Panc1 (cell line): ENCODE data around the gene CELA2B. TPM values are rescaled to one million over a fixed set of nuclear protein-coding genes. Genes with fewer than 3 reads are reported as not detected.

ENCODE experiments used
- ATAC-seq: fragments of 200-7000 bp; cut with Tn5 transposase; 2 replicates; pipeline ENCODE4 v1.9.1; 2020; ENCODE audit warnings: mild to moderate bottlenecking, moderate library complexity
- BruUV-seq: library from RNA; stranded (reverse); fragments of 400-500 nt; replicated peaks from 2 replicates; lab custom pipeline; 2021; lab: Mats Ljungman, UMichigan
- CTCF ChIA-PET: fragments of 300-600 bp; sonication (Branson Sonifier 250); formaldehyde crosslinking; loops from one replicate; lab custom pipeline; 2022; ENCODE audit warnings: antibody characterized with exemption; lab: Charles Lee
- POLR2A ChIA-PET: fragments of 300-600 bp; sonication (Branson Sonifier 250); formaldehyde crosslinking; loops from one replicate; lab custom pipeline; 2022; ENCODE audit warnings: antibody characterized with exemption; lab: Charles Lee
- DNase-seq: peaks from one replicate; pipeline ENCODE4 v3.0.0-alpha.2; 2010; ENCODE audit warnings: low read depth, low spot score
- H3K27ac ChIP-seq: 2 replicates; pipeline ENCODE4 v1.5.1; 2011; ENCODE audit warnings: mild to moderate bottlenecking, low read length, inconsistent platforms
- H3K27me3 ChIP-seq: fragments of 200-500 bp; sonication (Bioruptor generic); 2 replicates; pipeline ENCODE4 v1.6.0; 2014; ENCODE audit warnings: low read length, inconsistent platforms; ENCODE audit not compliant: control insufficient read depth, insufficient read depth
- H3K36me3 ChIP-seq: fragments of 200-500 bp; sonication (Bioruptor generic); 2 replicates; pipeline ENCODE4 v1.5.1; 2014; ENCODE audit warnings: inconsistent platforms, mild to moderate bottlenecking, low read length, moderate library complexity; ENCODE audit not compliant: control insufficient read depth, insufficient read depth
- H3K4me1 ChIP-seq: 2 replicates; pipeline ENCODE4 v1.5.1; 2011; ENCODE audit warnings: inconsistent platforms, mild to moderate bottlenecking, low read length, moderate library complexity; ENCODE audit not compliant: control insufficient read depth, insufficient read depth
- H3K4me3 ChIP-seq, 2 experiments: 2 replicates each; pipeline ENCODE4 v1.5.1; 2011 to 2012; ENCODE audit warnings: low read depth in 2 of 2, low read length in 2 of 2, mild to moderate bottlenecking in 2 of 2, inconsistent platforms in 1 of 2, moderate library complexity in 1 of 2
- H3K9me3 ChIP-seq: fragments of 200-500 bp; sonication (Bioruptor generic); 2 replicates; pipeline ENCODE4 v1.5.1; 2014; ENCODE audit warnings: low read depth, mild to moderate bottlenecking, inconsistent platforms, low read length, moderate library complexity; ENCODE audit not compliant: control insufficient read depth, insufficient read depth
- CTCF ChIP-seq: fragments of 450-650 bp; IDR thresholded peaks from 2 replicates; pipeline ENCODE4 v1.5.1; 2017; ENCODE audit warnings: mild to moderate bottlenecking
- POLR2AphosphoS5 ChIP-seq: IDR thresholded peaks from 2 replicates; pipeline ENCODE4 v1.6.1; 2012; ENCODE audit warnings: mild to moderate bottlenecking, low read depth, low read length, moderate library complexity
- REST ChIP-seq, 2 experiments: IDR thresholded peaks; 2 replicates each; pipeline ENCODE4 v1.6.1; 2011 to 2012; ENCODE audit warnings: low read depth in 2 of 2, control low read depth in 1 of 2, low read length in 1 of 2, mild to moderate bottlenecking in 1 of 2, moderate library complexity in 1 of 2; ENCODE audit not compliant: insufficient read depth in 1 of 2
- in situ Hi-C: cut with HindIII; loops from 2 replicates; pipeline ENCODE4 v1.10.0; 2016; ENCODE audit warnings: low sequenced_read_pairs, low pct_unique_long_range_greater_than_20kb
- intact Hi-C: fragments of 100-400 bp; cut with micrococcal nuclease; formaldehyde crosslinking; loops from one replicate; pipeline ENCODE4 v1.10.0; 2022; ENCODE audit not compliant: unreplicated experiment
- total RNA-seq: library from RNA; stranded (reverse); gene quantifications from one replicate; pipeline ENCODE4 v1.2.1, GENCODE V29; 2021; ENCODE audit not compliant: unreplicated experiment

The CELA2B gene
- total RNA-seq, 1 experiment from 2014 or later: not detected

GRCh38 chr1:15500184-15501178 is 24.6 kb downstream of the CELA2B start:
- H3K27me3 ChIP-seq: no peaks in the 10 kb centered on the region
- ChIA-PET POLR2A (no interaction called here), CTCF (no interaction called here)
- no peaks in the 10 kb centered on the region for H3K9me3 ChIP-seq
- H3K36me3 ChIP-seq: no peaks in the 10 kb centered on the region
- DNase-seq: no peak
- no peak for TF ChIP-seq REST (IDR thresholded peaks at IDR 0.05; ENCODE audit: insufficient read depth in 1 of 2, low read depth in 2 of 2, low read length in 1 of 2)
- no peak for ATAC-seq
- in situ Hi-C loops (no loop called here), intact Hi-C loops (loop anchor here (5.0 to 10.0 kb wide), 2 partner anchors 66 to 178 kb away; partner anchors contain the start of gene CTRC)
- no peak overlapping the region for H3K27ac ChIP-seq
- BruUV-seq: no TSS peak
- H3K4me3 ChIP-seq: no peak overlapping the region
- no peaks in the 10 kb centered on the region for H3K4me1 ChIP-seq

- intact Hi-C loops: loop anchor here (5.0 to 10.0 kb wide), 2 partner anchors 67 to 179 kb away; partner anchors contain the start of gene CTRC
- no TSS peak for BruUV-seq
- ATAC-seq (peak; percentile 92), DNase-seq (no peak)
- ChIA-PET POLR2A (no interaction called here), CTCF (interaction anchor here (0.9 kb wide), 1 partner anchor 64 kb away, joined by 3 read pairs; the partner anchor contains the start of gene CTRC)
- Histone ChIP-seq H3K4me1 (no peaks in the 10 kb centered on the region), H3K27ac (no peak overlapping the region), H3K27me3 (no peaks in the 10 kb centered on the region), H3K4me3 (no peak overlapping the region), H3K9me3 (no peaks in the 10 kb centered on the region), H3K36me3 (no peaks in the 10 kb centered on the region)
- in situ Hi-C loops: no loop called here
- no peak for TF ChIP-seq POLR2AphosphoS5
- no peak for TF ChIP-seq REST (IDR thresholded peaks at IDR 0.05; ENCODE audit: insufficient read depth in 1 of 2, low read depth in 2 of 2, low read length in 1 of 2)
- peak; percentile 94 for TF ChIP-seq CTCF
Observed at GRCh38 chr1:15501208-15502032, 25.5 kb downstream of the CELA2B start.
